ENCODE results near the gene ZBTB21. TPM values are rescaled to one million over a fixed set of nuclear protein-coding genes. Genes with fewer than 3 reads are reported as not detected.

Gene ZBTB21
- total and polyA plus RNA-seq, 9 of the 15 experiments (the other 6 are each of a cell fraction or from before 2014, with no cell fraction given), result 2.2 to 15.2 (median 8.7) TPM

DNA sequence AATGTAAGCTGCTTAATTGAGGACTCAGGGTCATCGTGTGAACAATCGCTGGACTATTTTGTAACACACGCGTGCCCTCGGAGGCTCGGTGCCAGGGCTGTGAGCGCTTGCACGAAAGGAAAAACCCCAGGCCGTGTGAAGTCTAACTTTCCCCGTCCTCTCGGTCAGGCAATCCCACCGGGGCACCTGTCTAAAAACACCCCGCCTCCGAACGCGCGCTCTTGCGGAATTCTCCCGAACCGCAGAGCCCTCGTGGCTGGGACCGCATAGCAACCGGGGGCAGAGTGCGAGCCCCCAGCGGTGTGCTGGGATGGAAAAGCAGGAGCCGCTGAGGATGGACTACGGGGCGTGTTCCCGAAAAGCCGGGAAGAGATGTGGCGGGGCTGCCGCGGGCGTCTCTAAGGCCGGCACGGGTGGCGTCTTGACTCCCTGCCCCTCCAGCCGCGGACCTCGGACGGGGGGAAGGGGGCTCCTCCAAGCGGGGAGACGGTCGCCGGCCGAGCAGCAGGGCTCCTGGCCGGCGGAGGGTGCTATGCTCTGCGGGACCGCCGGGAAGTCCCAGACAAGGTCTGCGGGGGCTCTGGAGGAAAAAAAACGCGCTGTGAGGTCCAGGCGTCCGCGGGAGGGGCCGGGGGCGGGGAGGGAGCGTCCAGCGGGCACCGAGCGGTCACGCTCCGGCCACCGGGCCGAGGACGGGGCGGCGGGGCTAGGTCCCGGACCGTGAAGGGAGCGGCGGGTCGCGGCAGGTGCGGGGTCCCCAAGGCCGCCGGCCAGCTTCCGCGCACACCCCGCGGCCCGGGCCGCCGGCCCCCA is 936 bp downstream of the ZBTB21 start (continued):
- TF ChIP-seq, protein P1, sequence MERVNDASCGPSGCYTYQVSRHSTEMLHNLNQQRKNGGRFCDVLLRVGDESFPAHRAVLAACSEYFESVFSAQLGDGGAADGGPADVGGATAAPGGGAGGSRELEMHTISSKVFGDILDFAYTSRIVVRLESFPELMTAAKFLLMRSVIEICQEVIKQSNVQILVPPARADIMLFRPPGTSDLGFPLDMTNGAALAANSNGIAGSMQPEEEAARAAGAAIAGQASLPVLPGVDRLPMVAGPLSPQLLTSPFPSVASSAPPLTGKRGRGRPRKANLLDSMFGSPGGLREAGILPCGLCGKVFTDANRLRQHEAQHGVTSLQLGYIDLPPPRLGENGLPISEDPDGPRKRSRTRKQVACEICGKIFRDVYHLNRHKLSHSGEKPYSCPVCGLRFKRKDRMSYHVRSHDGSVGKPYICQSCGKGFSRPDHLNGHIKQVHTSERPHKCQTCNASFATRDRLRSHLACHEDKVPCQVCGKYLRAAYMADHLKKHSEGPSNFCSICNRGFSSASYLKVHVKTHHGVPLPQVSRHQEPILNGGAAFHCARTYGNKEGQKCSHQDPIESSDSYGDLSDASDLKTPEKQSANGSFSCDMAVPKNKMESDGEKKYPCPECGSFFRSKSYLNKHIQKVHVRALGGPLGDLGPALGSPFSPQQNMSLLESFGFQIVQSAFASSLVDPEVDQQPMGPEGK (CRISPR knock-in tag; IDR thresholded peaks at IDR 0.05; ENCODE audit: borderline replicate concordance), result no peak
- no peak for TF ChIP-seq PYGO2 (tag; IDR thresholded peaks at IDR 0.05)
- TF ChIP-seq TAF7 (tag; IDR thresholded peaks at IDR 0.05), result no peak
- TF ChIP-seq BHLHE40 (IDR thresholded peaks at IDR 0.05; ENCODE audit: low read length), result peak; percentile 28; the same call in 1 of the 2 replicates
- 0 out of 2 replicates have a peak, but pooled peaks have one; percentile 39 for TF ChIP-seq ILF3 (IDR thresholded peaks at IDR 0.05; ENCODE audit: borderline replicate concordance)
- no peak for TF ChIP-seq JUND (IDR thresholded peaks at IDR 0.05; ENCODE audit: borderline replicate concordance, low read depth, low read length)
- TF ChIP-seq JUND (tag; IDR thresholded peaks at IDR 0.05; ENCODE audit: borderline replicate concordance, low read depth, low read length), result no peak; the same call in 2 of the 3 replicates
- no peak for TF ChIP-seq MAFG (tag; conservative IDR thresholded peaks at IDR 0.05)
- no peak for TF ChIP-seq ZFP30 (CRISPR knock-in tag; IDR thresholded peaks at IDR 0.05; ENCODE audit: borderline replicate concordance)
- no peak for TF ChIP-seq ZNF445 (CRISPR knock-in tag; IDR thresholded peaks at IDR 0.05; ENCODE audit: low read depth)
- TF ChIP-seq, protein P2, sequence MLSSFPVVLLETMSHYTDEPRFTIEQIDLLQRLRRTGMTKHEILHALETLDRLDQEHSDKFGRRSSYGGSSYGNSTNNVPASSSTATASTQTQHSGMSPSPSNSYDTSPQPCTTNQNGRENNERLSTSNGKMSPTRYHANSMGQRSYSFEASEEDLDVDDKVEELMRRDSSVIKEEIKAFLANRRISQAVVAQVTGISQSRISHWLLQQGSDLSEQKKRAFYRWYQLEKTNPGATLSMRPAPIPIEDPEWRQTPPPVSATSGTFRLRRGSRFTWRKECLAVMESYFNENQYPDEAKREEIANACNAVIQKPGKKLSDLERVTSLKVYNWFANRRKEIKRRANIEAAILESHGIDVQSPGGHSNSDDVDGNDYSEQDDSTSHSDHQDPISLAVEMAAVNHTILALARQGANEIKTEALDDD (IDR thresholded peaks at IDR 0.05), result no peak
- TF ChIP-seq ZNF79 (CRISPR knock-in tag; IDR thresholded peaks at IDR 0.05; ENCODE audit: low read depth), result no peak
- TF ChIP-seq, protein P3, sequence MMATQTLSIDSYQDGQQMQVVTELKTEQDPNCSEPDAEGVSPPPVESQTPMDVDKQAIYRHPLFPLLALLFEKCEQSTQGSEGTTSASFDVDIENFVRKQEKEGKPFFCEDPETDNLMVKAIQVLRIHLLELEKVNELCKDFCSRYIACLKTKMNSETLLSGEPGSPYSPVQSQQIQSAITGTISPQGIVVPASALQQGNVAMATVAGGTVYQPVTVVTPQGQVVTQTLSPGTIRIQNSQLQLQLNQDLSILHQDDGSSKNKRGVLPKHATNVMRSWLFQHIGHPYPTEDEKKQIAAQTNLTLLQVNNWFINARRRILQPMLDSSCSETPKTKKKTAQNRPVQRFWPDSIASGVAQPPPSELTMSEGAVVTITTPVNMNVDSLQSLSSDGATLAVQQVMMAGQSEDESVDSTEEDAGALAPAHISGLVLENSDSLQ (IDR thresholded peaks at IDR 0.05), result no peak
- peak in 1 of 2 experiments; percentile 58; a peak in 2 of 4 replicates for TF ChIP-seq HDAC1 (IDR thresholded peaks at IDR 0.05)
- no peak for TF ChIP-seq ZNF143 (CRISPR knock-in tag; IDR thresholded peaks at IDR 0.05)

Data from K562 (cell line).